Eye (tissue), 1 donor: ENCODE results near the gene BMI1.

ENCODE experiments used
- DNase-seq: peaks from one replicate; pipeline ENCODE4 v3.0.0-alpha.2; 2015

BMI1 gene

DNA sequence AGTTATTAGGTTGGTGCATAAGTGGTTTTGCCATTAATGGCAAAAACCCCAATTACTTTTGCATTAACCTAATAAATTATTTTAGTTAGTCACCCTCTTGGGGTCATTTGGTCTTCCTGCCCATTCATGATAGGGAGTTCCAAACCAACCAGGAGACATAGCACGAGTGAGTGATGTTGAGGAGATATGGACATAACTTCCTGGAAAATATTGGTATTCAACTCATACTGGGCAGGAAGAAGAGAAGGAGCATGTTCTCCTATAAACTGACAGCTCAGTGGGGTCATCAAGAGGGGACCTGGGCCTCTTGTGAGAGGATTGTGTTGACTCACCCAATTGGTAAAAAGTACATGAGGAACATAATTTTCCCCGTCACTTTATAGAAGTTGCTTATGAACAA lies 48.1 kb downstream of the BMI1 start:
- DNase-seq, result no peak

DNA sequence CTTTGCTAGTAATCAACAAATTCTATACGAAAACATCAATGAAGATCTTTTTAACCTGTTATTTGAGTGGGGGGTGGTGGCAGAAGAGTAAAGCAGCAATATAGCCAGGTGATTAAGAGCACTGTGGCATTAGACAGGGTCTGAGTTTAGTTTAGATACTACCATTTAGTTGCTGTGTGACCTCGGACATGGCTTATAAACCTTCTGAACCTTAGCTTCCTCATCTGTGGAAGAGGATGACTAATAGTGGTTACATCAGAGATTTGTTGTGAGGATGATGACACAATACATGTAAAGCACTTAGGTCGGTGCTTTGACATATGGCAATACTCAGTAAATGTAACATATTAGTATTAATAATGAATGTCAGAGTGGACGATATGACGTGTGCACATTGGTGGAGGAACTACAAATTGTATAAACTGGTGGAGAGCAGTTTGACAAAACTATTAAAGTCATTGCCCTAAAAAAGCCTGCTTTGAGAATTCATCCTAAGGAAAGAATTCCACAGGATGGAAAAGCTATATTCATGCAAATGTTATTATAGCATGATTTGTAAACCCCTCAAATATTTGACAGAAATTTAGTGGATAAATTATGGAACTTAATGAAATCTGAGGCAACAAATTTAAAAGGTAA lies 48.7 kb downstream of the BMI1 start:
- no peak for DNase-seq

DNA sequence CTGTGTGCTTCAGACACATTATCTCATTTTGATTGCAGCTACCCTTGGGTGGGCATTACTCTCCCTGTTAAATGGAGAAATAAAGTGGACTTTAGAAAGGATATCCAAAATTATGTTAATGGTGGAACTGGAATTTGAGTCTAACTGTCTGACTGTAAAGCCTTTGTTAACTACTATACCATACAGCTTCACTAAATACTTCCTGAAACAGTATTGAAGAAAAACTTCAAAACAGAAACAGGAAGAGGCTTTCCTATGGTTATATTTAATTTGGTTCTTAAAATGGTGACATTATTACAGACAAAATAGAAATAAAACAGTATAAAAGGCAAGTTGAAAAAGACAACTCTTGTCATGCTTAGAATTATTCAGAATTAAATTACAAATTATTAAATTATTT lies 49.4 kb downstream of the BMI1 start:
- DNase-seq, result no peak

DNA sequence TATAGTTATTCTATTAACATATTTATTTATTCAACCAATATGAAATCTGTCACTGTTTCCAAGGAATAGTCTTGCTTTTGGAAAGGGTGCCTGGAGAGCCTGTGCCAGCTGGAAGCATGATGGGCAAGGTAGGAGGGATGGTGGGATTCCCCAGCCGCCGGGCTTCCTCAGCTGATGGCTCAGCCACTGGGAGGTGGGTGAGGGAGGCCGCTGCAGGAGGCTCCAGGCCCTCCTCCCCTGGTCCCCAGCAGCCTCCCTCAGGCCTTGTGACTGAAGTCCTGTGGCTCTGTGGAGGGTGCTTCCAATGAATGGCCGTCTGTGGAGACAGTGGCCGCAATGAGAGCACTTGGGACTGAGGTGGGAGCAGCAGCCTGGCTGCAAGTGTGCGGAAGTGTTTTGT lies 51.4 kb downstream of the BMI1 start:
- peak; percentile 11 for DNase-seq

DNA sequence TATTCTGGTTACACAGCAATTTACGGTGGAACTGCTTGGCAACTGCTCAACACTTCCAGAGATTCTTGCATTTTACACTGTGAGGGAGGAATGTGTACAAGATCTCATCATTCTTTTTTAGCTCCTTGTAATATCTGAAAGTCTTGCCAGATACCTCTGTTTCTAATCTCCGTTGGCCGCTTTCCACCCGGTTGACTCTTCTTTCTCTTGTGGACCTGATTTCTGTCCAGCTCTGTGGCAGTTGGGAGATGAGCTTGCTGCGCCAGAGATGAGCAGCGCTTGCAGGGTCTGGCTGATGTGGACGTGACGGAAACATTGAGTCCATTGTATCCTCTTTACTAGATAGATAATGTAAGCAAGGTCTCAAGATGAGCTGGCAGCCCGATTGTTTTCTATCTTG lies 52.0 kb downstream of the BMI1 start:
- DNase-seq, result peak; percentile 60

DNA sequence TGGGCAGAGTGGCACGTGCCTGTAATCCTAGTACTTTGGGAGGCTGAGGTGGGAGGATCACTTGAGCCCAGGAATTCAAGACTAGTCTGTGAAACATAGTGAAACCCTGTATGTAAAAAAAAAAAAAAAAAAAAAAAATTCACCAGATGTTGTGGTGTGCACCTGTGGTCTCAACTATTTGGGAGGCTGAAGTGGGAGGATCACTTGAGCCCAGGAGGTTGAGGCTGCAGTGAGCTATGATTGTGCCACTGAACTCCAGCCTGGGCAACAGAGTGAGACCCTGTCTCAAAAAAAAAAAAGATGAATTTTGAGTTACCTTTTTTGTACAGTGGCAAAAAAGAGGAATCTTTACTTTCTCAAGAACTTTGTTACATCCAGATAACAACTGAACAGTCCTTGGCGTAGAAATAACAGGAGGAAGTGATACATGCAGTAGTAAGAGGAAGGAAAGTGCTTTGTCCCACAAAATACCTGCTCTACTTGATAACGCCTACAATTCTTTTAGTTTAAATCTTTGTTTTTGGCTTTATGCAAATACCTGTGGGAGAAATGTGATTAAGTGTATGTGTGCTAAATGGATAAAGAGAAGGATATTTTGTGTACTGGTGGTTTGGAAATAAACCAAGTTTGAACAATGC lies 53.7 kb downstream of the BMI1 start:
- no peak for DNase-seq

DNA sequence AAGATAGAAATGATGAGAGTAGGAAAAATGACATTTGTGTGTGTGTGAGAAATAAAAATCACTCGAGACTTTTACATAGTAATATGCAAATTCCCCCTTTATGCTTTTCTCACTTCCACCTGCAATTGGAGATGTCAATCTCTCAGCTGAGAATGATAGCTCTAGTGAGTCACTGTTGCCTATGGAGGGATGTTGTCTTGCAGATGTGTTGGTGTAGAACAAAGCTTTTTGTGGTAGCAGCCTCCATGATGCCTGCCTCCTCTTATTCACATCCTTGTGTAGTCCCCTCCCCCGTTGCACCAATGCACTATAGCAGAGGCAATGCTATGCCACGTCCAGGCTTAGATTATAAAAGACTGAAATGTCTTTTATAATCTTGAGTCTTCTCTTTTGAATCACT lies 58.2 kb downstream of the BMI1 start:
- no peak for DNase-seq
